GM18873 (cell line): ENCODE data around the gene C2.
"Not testable (repeated sequence)": the region's sequence is repeated elsewhere in the genome, so short reads cannot be mapped to it uniquely, and the experiment has no call there.

Experiments
- ATAC-seq: cut with Tn5 transposase; IDR thresholded peaks from one replicate; pipeline ENCODE4 v1.9.1; 2021; ENCODE audit warnings: mild to moderate bottlenecking, moderate library complexity, moderate number of reproducible peaks; ENCODE audit not compliant: unreplicated experiment, low FRiP score

C2 gene

GRCh38 chr6:31898383-31899011 is 29.0 kb upstream of the C2 start:
- no peak for ATAC-seq

- ATAC-seq, result no peak
These were observed 28.3 kb upstream of the C2 start for GRCh38 chr6:31899215-31899614.

- ATAC-seq, result no peak
These were observed 27.4 kb upstream of the C2 start for GRCh38 chr6:31899882-31900722.

- ATAC-seq, result no peak
These were observed 26.6 kb upstream of the C2 start for GRCh38 chr6:31900917-31901414.

- no peak for ATAC-seq
These were observed 26.0 kb upstream of the C2 start for GRCh38 chr6:31901415-31901952.

- no peak for ATAC-seq
These were observed 25.4 kb upstream of the C2 start, which contains the start of gene ZBTB12 for GRCh38 chr6:31901953-31902643. TSS of gene ZBTB12 (minus strand) at chr6:31902086. CDS start at chr6:31901305, 781 bp downstream.

- ATAC-seq, result no peak
These were observed 23.6 kb upstream of the C2 start for GRCh38 chr6:31903957-31904356.

- no peak for ATAC-seq
These were observed 22.5 kb upstream of the C2 start for GRCh38 chr6:31905041-31905440.

- ATAC-seq, result no peak
These were observed 21.4 kb upstream of the C2 start for GRCh38 chr6:31906122-31906521.

- not testable (repeated sequence) for ATAC-seq
These were observed 20.8 kb upstream of the C2 start for GRCh38 chr6:31906727-31907126.

- ATAC-seq, result no peak
These were observed 20.2 kb upstream of the C2 start for GRCh38 chr6:31907158-31907813.

GRCh38 chr6:31908255-31908654 is 19.3 kb upstream of the C2 start:
- not testable (repeated sequence) for ATAC-seq

GRCh38 chr6:31908791-31909190 is 18.7 kb upstream of the C2 start:
- peak; percentile 75 for ATAC-seq

GRCh38 chr6:31909298-31909697 is 18.2 kb upstream of the C2 start:
- not testable (repeated sequence) for ATAC-seq

- no peak for ATAC-seq
These were observed 15.5 kb upstream of the C2 start for GRCh38 chr6:31911826-31912585.

GRCh38 chr6:31915351-31915750 is 12.2 kb upstream of the C2 start:
- ATAC-seq, result no peak

GRCh38 chr6:31915756-31916155 is 11.8 kb upstream of the C2 start:
- ATAC-seq, result no peak

GRCh38 chr6:31918069-31918720 is 9.3 kb upstream of the C2 start:
- no peak for ATAC-seq
